Urothelium cell line (cell line): ENCODE results near the gene ANKRD22.
"Not testable (repeated sequence)": the region's sequence is repeated elsewhere in the genome, so short reads cannot be mapped to it uniquely, and the experiment has no call there.

Experiments
- DNase-seq: peaks from one replicate; pipeline ENCODE4 v3.0.0; 2011; ENCODE audit warnings: low spot score, mixed read lengths
- FAIRE-seq: peaks from 2 replicates; lab custom pipeline; 2011; peaks lifted over from hg19 to GRCh38; lab: Jason Lieb, UNC

ANKRD22 gene

GRCh38 chr10:88851706-88852105, at the start of gene ANKRD22:
Gene ANKRD22 (minus strand): TSS chr10:88851844. CDS start chr10:88851607, 237 bp downstream.
- DNase-seq (no peak), FAIRE-seq (no peak)

GRCh38 chr10:88899886-88900285, 48.2 kb upstream of the ANKRD22 start:
- FAIRE-seq (no peak), DNase-seq (no peak)

- no peak for DNase-seq
- no peak for FAIRE-seq
Measured at GRCh38 chr10:88898727-88899126, 47.1 kb upstream of the ANKRD22 start.

- FAIRE-seq: no peak
- DNase-seq: no peak
Measured at GRCh38 chr10:88896994-88897853, 45.6 kb upstream of the ANKRD22 start.

- DNase-seq (no peak), FAIRE-seq (no peak)
Measured at GRCh38 chr10:88896372-88896993, 44.8 kb upstream of the ANKRD22 start.

- DNase-seq (no peak), FAIRE-seq (no peak)
Measured at GRCh38 chr10:88895250-88895649, 43.6 kb upstream of the ANKRD22 start.

GRCh38 chr10:88893611-88894010, 42.0 kb upstream of the ANKRD22 start:
- FAIRE-seq: no peak
- DNase-seq: no peak

GRCh38 chr10:88892222-88892967, 40.8 kb upstream of the ANKRD22 start:
- FAIRE-seq: no peak
- no peak for DNase-seq

GRCh38 chr10:88890681-88891381, 39.2 kb upstream of the ANKRD22 start:
- FAIRE-seq: no peak
- no peak for DNase-seq

- no peak for DNase-seq
- no peak for FAIRE-seq
Measured at GRCh38 chr10:88889559-88890337, 38.1 kb upstream of the ANKRD22 start.

GRCh38 chr10:88888810-88889445, 37.3 kb upstream of the ANKRD22 start:
- FAIRE-seq (no peak), DNase-seq (no peak)

GRCh38 chr10:88886557-88886956, 34.9 kb upstream of the ANKRD22 start:
- no peak for FAIRE-seq

GRCh38 chr10:88883448-88883809, 31.8 kb upstream of the ANKRD22 start:
- no peak for DNase-seq
- no peak for FAIRE-seq

More at GRCh38 chr10:88886557-88886956, 34.9 kb upstream of the ANKRD22 start:
- DNase-seq: no peak

- DNase-seq: peak; percentile 24
- FAIRE-seq: not testable (repeated sequence)
Measured at GRCh38 chr10:88882646-88883447, 31.2 kb upstream of the ANKRD22 start.

- FAIRE-seq: no peak
- no peak for DNase-seq
Measured at GRCh38 chr10:88881922-88882645, 30.4 kb upstream of the ANKRD22 start.

GRCh38 chr10:88881320-88881719, 29.7 kb upstream of the ANKRD22 start:
- FAIRE-seq: no peak
- DNase-seq: no peak

GRCh38 chr10:88880282-88881076, 28.8 kb upstream of the ANKRD22 start:
- peak; percentile 32 for FAIRE-seq
- DNase-seq: peak; percentile 78
